Natural killer cell (primary cell): ENCODE measurements around the gene PGAM2. TPM values are rescaled to one million over a fixed set of nuclear protein-coding genes. Genes with fewer than 3 reads are reported as not detected.

Source experiments
- ATAC-seq, 3 donors: fragments of 150-1000 bp in 2 of 3; fragments of 200-7000 bp in 1 of 3; cut with Tn5 transposase; 1 replicate in 1 of 3; 2 replicates in 2 of 3; pipeline ENCODE4 v1.10.0; 2021; ENCODE audit warnings: mild to moderate bottlenecking in 2 of 3, moderate library complexity in 2 of 3
- DNase-seq, 2 donors: peaks; one replicate each; pipeline versions ENCODE4 v3.0.0 to v3.0.0-alpha.2; 2013 to 2021; ENCODE audit warnings: mixed read lengths in 1 of 2
- H3K27ac ChIP-seq: one replicate; pipeline ENCODE4 v1.5.1; 2013; ENCODE audit warnings: mild to moderate bottlenecking, low read length
- H3K27me3 ChIP-seq: one replicate; pipeline ENCODE4 v1.6.1; 2013; ENCODE audit warnings: low read length; ENCODE audit not compliant: control insufficient read depth, insufficient read depth
- H3K36me3 ChIP-seq: one replicate; pipeline ENCODE4 v1.6.1; 2013; ENCODE audit warnings: low read length; ENCODE audit not compliant: control insufficient read depth, insufficient read depth
- H3K4me1 ChIP-seq: one replicate; pipeline ENCODE4 v1.6.1; 2013; ENCODE audit warnings: low read length; ENCODE audit not compliant: control insufficient read depth, insufficient read depth
- H3K4me3 ChIP-seq: one replicate; pipeline ENCODE4 v1.5.1; 2013; ENCODE audit warnings: low read length
- H3K9me3 ChIP-seq: one replicate; pipeline ENCODE4 v1.6.1; 2013; ENCODE audit warnings: low read length; ENCODE audit not compliant: control insufficient read depth, insufficient read depth
- H3K27ac Mint-ChIP-seq, 2 donors: one replicate each; pipeline ENCODE4 v1.8.0; 2022; ENCODE audit warnings: mild to moderate bottlenecking in 2 of 2, mixed read lengths in 2 of 2, moderate library complexity in 1 of 2
- H3K27me3 Mint-ChIP-seq, 2 donors: one replicate each; pipeline ENCODE4 v1.8.0; 2022; ENCODE audit warnings: low read depth in 2 of 2, mixed read lengths in 2 of 2
- H3K36me3 Mint-ChIP-seq: one replicate; pipeline ENCODE4 v1.8.0; 2022; ENCODE audit warnings: mixed read lengths
- H3K4me1 Mint-ChIP-seq, 2 donors: one replicate each; pipeline ENCODE4 v1.8.0; 2022; ENCODE audit warnings: mixed read lengths in 2 of 2
- H3K4me3 Mint-ChIP-seq: one replicate; pipeline ENCODE4 v1.8.0; 2022; ENCODE audit warnings: mild to moderate bottlenecking, moderate library complexity, mixed read lengths
- H3K9me3 Mint-ChIP-seq, 2 donors: one replicate each; pipeline ENCODE4 v1.8.0; 2022; ENCODE audit warnings: mixed read lengths in 2 of 2
- WGBS: methylation state at CpG from one replicate; pipeline ENCODE4 v1.1.7; 2013; ENCODE audit warnings: missing lambda C conversion rate; ENCODE audit not compliant: insufficient coverage; 5-methylcytosine and 5-hydroxymethylcytosine counted together
- intact Hi-C: fragments of 100-400 bp; cut with micrococcal nuclease; formaldehyde crosslinking; loops from one replicate; pipeline ENCODE4 v1.14.2; 2022
- total RNA-seq, 4 donors: library from RNA; stranded (reverse); fragments of 120-200 nt in 1 of 4; gene quantifications; one replicate each; pipeline versions ENCODE4 v1.2.3 to v1.2.4, GENCODE V29; 2013 to 2022
- TF ChIP-seq, protein P1 (sequence below): fragments of 200-600 bp; IDR thresholded peaks from one replicate; pipeline ENCODE4 v1.8.0; 2022; ENCODE audit warnings: antibody characterized with exemption

The PGAM2 gene
- total RNA-seq, 3 donors from 2014 or later (not counting 1 experiment from before 2014, with no cell fraction given) = 1.0 to 1.9 (median 1.5) TPM

GRCh38 chr7:44103566-44103922 is 38.2 kb upstream of the PGAM2 start:
- peaks cover 7 to 12% of the 10 kb centered on the region in 2 donors for H3K4me1 Mint-ChIP-seq
- ATAC-seq (no peak), DNase-seq (no peak)
- Histone ChIP-seq H3K27me3 (peaks cover 4% of the 10 kb centered on the region), H3K9me3 (no peaks in the 10 kb centered on the region), H3K36me3 (no peaks in the 10 kb centered on the region), H3K4me1 (peaks cover 20% of the 10 kb centered on the region), H3K27ac (no peak overlapping the region), H3K4me3 (no peak overlapping the region)
- TF ChIP-seq, protein P1, sequence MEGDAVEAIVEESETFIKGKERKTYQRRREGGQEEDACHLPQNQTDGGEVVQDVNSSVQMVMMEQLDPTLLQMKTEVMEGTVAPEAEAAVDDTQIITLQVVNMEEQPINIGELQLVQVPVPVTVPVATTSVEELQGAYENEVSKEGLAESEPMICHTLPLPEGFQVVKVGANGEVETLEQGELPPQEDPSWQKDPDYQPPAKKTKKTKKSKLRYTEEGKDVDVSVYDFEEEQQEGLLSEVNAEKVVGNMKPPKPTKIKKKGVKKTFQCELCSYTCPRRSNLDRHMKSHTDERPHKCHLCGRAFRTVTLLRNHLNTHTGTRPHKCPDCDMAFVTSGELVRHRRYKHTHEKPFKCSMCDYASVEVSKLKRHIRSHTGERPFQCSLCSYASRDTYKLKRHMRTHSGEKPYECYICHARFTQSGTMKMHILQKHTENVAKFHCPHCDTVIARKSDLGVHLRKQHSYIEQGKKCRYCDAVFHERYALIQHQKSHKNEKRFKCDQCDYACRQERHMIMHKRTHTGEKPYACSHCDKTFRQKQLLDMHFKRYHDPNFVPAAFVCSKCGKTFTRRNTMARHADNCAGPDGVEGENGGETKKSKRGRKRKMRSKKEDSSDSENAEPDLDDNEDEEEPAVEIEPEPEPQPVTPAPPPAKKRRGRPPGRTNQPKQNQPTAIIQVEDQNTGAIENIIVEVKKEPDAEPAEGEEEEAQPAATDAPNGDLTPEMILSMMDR = no peak
- H3K36me3 Mint-ChIP-seq = no peaks in the 10 kb centered on the region
- peak overlapping the region; percentile 49 for H3K4me3 Mint-ChIP-seq
- no peaks in the 10 kb centered on the region for H3K9me3 Mint-ChIP-seq
- H3K27ac Mint-ChIP-seq = peak overlapping the region in 1 of 2 donors; percentile 11
- H3K27me3 Mint-ChIP-seq = peaks cover 0 to 14% of the 10 kb centered on the region in 2 donors
- intact Hi-C loops = no loop called here
- 75% methylated on average over 8 of the region's 8 CpGs for WGBS

- DNase-seq = no peak
- H3K9me3 Mint-ChIP-seq = no peaks in the 10 kb centered on the region
Measured at GRCh38 chr7:44102846-44103565, 37.6 kb upstream of the PGAM2 start.

DNA sequence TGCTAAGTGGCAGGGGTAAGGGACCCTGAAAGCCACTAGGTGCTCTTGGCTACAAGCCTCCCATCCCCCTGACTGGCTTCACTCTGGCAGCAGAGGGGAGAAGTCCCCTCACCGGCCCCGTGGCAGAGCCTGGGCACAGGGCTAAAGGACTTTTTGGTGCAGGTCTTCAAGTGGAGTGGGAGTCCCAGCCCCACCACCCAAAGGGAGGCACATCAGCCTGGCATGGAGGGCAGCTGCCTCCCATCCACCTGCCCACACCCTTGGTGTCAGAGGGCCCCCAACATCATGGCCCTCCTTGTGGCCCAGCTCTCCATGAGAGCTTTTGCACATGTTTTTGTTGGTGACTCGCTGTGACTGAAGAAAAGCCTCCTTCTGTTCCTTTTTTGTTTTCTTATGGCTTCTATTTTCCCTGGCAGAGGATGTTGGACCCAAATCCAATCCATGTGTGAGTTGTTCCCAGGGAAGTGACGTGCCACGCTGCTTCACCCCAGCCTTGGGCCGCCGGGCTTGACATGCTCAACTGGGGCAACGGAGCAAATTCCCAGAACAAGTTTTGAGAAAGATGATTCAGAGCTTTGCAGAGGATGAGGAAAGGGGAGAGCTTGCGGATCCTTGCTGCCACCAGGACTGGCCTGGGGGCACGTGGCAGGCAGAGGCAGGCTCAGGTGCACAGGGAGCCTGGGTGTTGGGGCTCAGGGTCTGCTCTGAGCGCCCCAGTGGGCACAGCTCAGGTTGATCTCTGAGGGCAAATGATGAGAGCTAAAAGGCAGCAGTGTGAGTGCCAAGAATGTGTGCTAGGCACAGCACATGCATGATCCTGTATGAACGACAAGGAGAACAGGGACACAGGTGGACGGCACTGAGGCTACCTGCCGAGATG is 36.8 kb upstream of the PGAM2 start:
- peaks cover 22% of the 10 kb centered on the region for H3K4me1 ChIP-seq
- no peaks in the 10 kb centered on the region for H3K9me3 ChIP-seq
- H3K27me3 ChIP-seq = peaks cover 4% of the 10 kb centered on the region
- no peak overlapping the region for H3K4me3 ChIP-seq
- Mint-ChIP-seq H3K4me1 (peaks cover 7 to 12% of the 10 kb centered on the region in 2 donors), H3K27me3 (peaks cover 0 to 14% of the 10 kb centered on the region in 2 donors), H3K36me3 (no peaks in the 10 kb centered on the region), H3K27ac (no peak overlapping the region), H3K4me3 (peak overlapping the region; percentile 55), H3K9me3 (no peaks in the 10 kb centered on the region)
- intact Hi-C loops = no loop called here
- no peak for DNase-seq
- 92% methylated on average over 14 of the region's 14 CpGs for WGBS
- TF ChIP-seq, protein P1 = no peak
- ATAC-seq = no peak
- H3K27ac ChIP-seq = no peak overlapping the region
- H3K36me3 ChIP-seq = no peaks in the 10 kb centered on the region

More at GRCh38 chr7:44102846-44103565, 37.6 kb upstream of the PGAM2 start:
- Mint-ChIP-seq H3K27ac (peak overlapping the region in 1 of 2 donors; percentile 11), H3K4me3 (peak overlapping the region; percentile 49), H3K4me1 (peaks cover 7 to 12% of the 10 kb centered on the region in 2 donors), H3K27me3 (peaks cover 0 to 14% of the 10 kb centered on the region in 2 donors), H3K36me3 (no peaks in the 10 kb centered on the region)
- H3K4me1 ChIP-seq = peaks cover 20% of the 10 kb centered on the region
- TF ChIP-seq, protein P1 = no peak
- no peak for ATAC-seq
- H3K4me3 ChIP-seq = no peak overlapping the region
- H3K27ac ChIP-seq = no peak overlapping the region
- peaks cover 4% of the 10 kb centered on the region for H3K27me3 ChIP-seq
- H3K36me3 ChIP-seq = no peaks in the 10 kb centered on the region
- 75% methylated on average over 8 of the region's 8 CpGs for WGBS
- H3K9me3 ChIP-seq = no peaks in the 10 kb centered on the region
- intact Hi-C loops = no loop called here
